GM18907 (cell line): ENCODE results near the gene PRDM12.

Experiments
- ATAC-seq: cut with Tn5 transposase; IDR thresholded peaks from one replicate; pipeline ENCODE4 v1.9.1; 2021; ENCODE audit warnings: mild to moderate bottlenecking, moderate library complexity; ENCODE audit not compliant: unreplicated experiment

The PRDM12 gene

DNA sequence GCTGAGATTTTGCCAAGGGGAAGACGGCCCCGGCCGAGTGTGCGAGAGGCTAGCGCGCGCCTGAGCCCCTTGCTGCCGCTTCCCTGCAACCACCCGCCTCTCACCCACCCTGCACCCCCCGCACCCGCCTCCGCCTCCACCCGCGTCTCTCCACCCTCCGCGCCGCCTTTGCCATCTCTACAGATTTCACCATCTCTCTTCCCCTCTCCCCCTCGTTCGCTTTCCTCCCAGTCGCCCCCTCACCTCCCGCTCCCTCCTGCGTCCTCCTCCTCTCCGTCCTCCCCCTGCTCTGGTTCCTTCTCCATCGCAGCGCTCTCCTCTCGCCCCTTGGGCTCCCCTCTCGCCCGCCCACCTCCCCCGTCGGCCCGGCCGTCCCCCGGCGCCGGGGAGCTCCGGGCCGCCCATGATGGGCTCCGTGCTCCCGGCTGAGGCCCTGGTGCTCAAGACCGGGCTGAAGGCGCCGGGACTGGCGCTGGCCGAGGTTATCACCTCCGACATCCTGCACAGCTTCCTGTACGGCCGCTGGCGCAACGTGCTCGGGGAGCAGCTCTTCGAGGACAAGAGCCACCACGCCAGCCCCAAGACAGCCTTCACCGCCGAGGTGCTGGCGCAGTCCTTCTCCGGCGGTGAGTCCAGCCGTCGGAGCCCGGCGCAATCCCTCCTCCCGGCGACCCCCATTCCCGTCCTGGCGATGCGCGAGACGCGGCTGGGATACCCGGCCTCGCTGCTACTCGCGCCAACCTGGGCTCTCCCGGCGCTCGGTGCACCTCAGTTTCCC is at the start of gene PRDM12:
TSS of gene PRDM12 (plus strand) at position 344 of the 778 bp plus-strand sequence. CDS start at position 404, 60 bp downstream.
- ATAC-seq: no peak

DNA sequence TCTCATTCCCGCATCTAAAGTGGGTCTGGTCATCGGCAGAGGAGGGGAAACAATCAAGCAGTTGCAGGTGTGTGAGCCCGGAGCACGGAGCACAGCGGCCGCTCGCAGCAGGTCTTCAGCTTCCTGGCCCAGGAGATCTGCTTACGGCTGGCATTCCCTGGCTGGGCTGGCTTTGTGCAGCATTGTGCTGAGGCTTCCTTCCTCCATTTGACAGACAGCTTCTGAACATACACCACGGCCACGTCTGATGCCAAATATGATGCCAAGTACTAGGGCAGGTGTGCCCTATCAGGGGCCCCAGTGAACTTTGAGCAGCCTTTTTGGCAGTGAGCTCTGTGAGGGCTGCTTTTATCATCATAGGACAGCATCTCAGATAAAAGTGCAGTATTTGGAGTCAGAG is 47.9 kb upstream of the PRDM12 start:
- ATAC-seq: no peak

DNA sequence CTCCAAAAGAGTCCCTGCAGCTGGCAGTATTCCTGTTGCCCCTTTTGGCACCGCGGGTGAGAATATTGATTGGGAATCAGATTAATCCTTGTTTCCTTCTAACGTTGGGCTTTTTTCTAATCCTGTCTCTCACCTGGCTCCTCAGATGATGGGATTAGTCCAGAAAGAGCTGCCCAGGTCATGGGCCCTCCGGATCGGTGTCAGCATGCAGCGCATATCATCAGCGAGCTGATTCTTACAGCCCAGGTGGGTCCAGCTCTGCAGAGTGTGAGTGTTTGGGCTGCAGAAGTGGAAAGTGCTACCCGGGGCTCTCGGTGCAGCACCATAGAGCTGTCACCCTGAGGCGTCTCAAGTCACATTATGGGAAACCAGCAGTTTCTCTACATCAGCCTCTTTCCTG is 40.9 kb upstream of the PRDM12 start:
- no peak for ATAC-seq

DNA sequence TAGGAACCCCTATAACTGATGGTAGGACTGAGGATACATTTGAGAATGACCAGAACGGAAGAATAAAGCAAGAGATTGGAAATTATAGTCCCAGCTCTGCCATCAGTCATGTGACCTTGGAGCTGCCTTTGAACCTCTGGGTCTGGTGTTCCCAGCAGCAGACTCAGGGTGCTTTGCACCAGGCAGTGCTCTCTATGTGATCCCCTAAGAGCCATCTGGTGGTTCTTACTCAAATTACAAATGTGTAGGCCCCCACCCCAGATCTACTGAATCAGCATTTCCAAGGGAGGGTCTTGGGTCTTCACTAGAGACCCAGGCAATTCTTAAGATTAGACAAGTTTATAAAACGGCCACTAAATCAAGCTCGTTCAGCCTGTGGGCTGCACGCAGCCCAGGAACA is 40.2 kb upstream of the PRDM12 start:
- ATAC-seq: no peak

GRCh38 chr9:130626249-130626996 is 38.0 kb upstream of the PRDM12 start:
- no peak for ATAC-seq

GRCh38 chr9:130627051-130627450 is 37.3 kb upstream of the PRDM12 start:
- no peak for ATAC-seq

DNA sequence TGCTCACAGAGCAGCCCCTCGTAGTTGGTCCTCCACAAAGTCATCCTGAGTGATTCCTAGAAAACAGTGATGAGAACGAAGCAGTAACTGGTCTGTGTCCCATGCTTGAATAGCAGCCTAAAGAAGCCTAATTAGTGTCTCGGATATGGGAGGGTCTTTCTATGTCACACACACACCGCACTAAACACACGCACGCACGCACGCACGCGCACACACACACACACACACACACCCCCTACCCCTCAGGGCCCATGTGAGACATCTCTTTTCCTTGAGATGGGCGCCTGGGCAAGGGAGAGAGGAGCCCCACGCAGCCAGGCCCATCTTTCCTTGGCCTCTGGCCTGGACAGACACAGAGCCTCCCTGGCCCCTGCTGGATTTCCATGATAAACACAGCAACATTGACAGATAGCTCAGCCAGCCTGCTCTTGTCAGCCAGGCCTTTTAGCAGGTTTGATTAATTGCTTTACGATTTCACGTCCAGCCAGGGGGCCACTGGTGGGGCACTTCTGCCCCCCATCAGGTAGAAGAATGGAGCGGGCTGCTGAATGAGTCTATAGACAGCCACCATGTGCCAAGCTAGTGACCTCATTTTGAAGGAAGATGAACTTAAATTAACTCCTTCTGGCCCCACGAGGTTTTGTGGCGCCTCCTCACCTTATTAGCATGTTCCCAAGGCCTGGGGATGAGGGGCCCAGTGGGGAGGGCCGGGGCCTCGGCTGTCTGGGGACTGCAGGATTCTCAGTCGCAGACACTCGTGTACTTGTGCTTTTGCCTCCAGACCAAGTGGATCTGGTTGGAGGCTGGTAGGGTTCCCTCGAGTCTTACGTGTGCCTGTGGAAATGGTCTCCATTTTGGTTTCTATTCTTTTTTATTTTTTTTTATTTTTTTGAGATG is 36.2 kb upstream of the PRDM12 start:
- ATAC-seq: no peak

GRCh38 chr9:130629443-130630070 is 34.8 kb upstream of the PRDM12 start:
- no peak for ATAC-seq

DNA sequence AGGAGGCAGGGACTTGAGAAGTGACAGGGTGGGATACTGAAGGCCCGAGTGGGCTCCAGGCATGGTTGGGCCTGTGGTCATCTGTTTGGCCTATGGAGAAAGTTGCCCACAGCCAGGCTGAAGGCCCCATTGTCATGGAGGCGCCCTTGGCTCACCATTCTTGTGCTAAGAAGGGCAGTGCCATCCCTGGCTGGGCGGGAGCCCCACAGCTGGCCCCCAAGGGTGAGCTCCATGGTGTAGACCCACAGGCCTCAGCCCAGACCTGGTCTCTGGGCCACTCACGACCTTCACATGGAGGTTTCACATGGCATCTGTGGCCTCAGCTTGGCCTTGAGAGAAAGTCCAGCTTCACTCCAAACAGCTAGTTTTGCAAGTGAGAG is 34.3 kb upstream of the PRDM12 start:
- ATAC-seq: no peak

- no peak for ATAC-seq
Observed at GRCh38 chr9:130630506-130631330, 33.7 kb upstream of the PRDM12 start.

DNA sequence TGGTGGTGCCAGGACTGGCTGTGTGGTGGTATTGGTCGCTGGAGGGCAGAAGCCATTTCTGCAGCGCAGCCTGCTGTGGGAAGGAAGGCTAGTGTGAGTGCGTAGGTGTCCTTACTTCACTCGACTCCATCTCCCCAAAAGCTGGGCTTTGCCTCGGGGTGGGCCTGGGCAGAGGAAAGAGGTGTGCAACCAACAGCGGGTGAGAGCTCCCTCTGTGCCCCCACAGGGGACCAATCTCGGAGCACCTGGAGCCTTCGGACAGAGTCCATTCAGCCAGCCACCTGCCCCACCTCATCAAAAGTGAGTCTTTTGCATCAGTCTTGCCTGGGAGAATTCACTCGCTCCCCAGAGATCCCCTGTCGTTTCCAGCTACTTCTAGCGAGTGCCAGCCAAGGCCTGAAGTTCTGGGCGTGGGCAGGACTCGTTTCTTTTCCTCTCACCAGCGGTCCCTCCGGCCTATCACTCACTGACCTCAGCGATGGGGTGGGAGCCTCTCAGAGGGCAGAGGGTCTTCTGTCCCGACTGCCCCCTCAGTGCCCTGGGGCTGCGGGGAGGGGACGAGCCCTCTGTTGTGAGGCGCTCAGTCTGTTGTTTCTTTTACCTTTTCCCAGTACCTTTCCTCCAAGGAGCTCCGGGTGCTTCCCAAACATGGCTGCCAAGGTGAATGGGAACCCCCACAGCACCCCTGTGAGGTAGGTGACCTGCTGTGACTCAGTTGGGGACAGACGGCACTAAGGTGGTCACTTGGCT is 32.9 kb upstream of the PRDM12 start:
- ATAC-seq: no peak

GRCh38 chr9:130632081-130632710 is 32.2 kb upstream of the PRDM12 start:
- ATAC-seq: no peak

DNA sequence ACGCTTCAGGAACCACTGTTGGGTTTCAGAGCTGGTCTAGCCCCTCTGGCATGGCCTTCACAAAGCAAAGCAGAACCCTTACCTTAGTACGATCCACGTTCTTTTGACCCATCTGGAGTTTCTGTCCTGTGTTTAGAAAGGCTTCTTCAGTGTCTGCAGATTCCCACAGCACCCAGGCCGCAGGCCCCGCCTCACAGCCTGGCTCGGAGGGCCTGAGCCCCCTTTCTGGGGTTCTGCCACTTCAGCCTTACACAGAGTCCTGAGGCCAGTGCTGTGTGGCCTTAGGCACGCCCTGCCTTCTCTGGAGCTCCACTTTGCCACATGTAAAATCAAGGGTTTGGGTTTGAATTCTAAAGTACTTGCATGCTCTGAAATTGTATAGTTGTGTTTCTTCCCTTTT is 31.6 kb upstream of the PRDM12 start:
- ATAC-seq: no peak

DNA sequence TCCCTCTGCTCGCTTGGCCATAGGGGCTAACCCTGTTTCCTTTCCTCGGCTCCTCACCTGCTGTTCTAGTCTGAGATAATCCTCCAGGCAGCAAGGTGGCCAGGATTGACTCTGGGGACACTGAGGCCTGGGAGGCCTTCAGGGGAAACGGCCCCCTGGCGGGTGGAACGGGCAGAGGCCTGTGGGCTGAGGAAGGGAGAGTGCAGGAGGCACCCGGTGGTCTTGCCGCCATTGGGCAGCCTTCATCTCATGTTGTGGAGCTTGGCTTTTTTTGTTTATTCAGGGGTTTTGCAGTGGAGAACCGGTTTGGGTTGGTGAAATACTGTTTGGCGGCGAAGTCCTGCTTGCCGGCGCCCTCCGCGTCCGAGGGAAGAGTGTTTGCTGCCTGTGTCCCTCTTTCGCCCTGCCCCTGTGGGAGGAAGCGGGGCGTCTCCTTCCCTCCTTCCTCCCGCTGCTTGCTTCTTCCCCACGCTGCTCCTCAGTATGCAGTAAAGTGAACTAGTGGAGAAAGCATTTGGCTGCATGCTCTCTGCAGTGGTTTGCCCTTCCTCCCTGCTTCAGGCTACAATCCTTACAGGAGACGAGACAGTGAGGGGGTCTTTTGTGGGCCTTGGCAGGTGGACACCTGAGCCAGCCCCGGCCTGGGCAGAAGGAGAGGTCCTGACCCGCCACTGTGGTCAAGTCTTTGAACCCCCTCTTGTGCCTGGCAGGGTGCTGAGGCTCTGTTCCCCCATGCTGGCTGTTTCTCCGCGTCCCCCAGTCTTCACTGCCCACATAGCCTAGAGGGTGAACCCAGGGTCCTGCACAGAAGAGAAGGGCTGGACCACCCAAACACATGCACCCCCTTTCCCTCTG is 30.8 kb upstream of the PRDM12 start:
- no peak for ATAC-seq

DNA sequence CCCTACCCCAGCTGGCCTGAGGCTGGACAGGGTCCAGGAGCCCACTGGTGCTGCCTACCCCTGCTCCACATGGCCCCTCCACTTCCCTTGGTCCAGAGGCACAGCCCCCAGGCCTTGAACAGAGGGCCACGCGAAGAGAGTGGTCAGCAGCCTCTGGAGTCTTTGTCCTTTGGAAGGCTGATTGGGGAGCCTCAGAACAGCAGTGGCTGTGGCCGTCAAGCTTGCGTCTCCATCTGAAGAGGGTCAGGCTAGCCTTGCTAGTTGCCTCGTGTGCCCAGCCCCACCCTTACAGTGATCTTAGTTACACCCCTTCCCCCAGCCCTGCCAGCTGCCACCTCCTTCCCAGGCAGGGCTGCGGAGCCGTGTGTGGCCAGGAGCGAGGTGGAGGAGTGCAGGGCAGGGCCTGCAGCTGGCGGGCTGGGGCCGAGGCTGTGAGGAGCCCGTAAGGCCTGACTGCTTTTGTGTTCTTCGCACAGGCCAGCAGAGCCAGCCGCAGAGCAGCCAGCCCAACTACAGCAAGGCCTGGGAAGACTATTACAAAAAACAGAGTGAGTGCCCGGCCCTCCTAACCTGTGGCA is 30.1 kb upstream of the PRDM12 start:
- ATAC-seq: no peak

DNA sequence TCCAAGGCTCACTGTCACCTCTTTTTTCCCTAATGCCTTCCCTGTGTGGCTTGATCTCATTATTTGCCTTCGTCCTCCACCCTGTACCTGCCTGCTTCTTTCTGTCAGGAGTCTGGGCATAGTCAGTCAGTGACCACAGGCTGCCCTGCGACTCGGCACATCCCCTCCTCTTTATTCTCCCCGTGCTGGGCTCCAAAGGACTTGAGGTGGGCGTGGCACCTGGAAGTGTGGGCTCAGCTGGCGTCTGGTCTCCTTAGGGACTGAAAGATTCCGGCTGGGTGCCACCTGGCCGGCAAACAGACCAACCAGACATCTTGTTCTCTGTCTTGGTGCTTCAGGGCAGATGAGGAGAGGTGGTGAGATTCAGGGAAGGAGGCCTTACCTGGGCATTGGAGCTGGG is 29.6 kb upstream of the PRDM12 start:
- ATAC-seq: no peak

- no peak for ATAC-seq
Observed at GRCh38 chr9:130635306-130635705, 29.1 kb upstream of the PRDM12 start.
